ENCODE results near the gene HBA1. TPM values are rescaled to one million over a fixed set of nuclear protein-coding genes. Genes with fewer than 3 reads are reported as not detected.
"Not testable (repeated sequence)": the region's sequence is repeated elsewhere in the genome, so short reads cannot be mapped to it uniquely, and the experiment has no call there.

The HBA1 gene
- total and polyA plus RNA-seq, 2 of the 4 experiments (the other 2 are of a cell fraction), result 0.21 TPM; not detected in 1

GRCh38 chr16:170788-171187, 5.7 kb upstream of the HBA1 start:
- Histone ChIP-seq H3K4me2 (ENCODE audit: low read depth, low read length) (no peak overlapping the region), H3K27me3 (ENCODE audit: control insufficient read depth, insufficient read depth, low read length) (peaks cover 57% of the 10 kb centered on the region), H2AK5ac (ENCODE audit: low read depth, low read length) (no peak overlapping the region), H3K14ac (replicated peaks; ENCODE audit: low read depth, low read length) (no peak overlapping the region), H3K9ac (ENCODE audit: low read depth, low read length) (no peak overlapping the region), H3K79me1 (ENCODE audit: low read depth in 1 of 2, low read length in 2 of 2) (no peaks in the 10 kb centered on the region), H2BK5ac (ENCODE audit: low read depth, low read length, poor library complexity, severe bottlenecking) (no peak overlapping the region), H4K20me1 (ENCODE audit: insufficient read depth, low read length) (peaks cover 6% of the 10 kb centered on the region; the same call in 1 of the 2 replicates), H4K91ac (ENCODE audit: insufficient read depth, low read depth, low read length) (no peak overlapping the region), H3K4ac (ENCODE audit: low read depth, low read length) (no peak overlapping the region), H3K9me1 (ENCODE audit: insufficient read depth, low read length) (0 out of 2 replicates have a peak, but pooled peaks cover 4% of the 10 kb centered on the region), H3K56ac (ENCODE audit: extremely low read depth, insufficient read depth, low read length) (no peak overlapping the region), H3K27ac (ENCODE audit: insufficient read depth, low read length) (no peak overlapping the region), H3K36me3 (ENCODE audit: control insufficient read depth, insufficient read depth, low read length) (no peaks in the 10 kb centered on the region), H3K4me1 (ENCODE audit: control insufficient read depth, insufficient read depth, low read length) (no peaks in the 10 kb centered on the region), H3K4me3 (ENCODE audit: insufficient read depth, low read depth, low read length) (no peak overlapping the region), H3K23ac (ENCODE audit: low read depth, low read length) (no peak overlapping the region), H3K18ac (ENCODE audit: low read depth, low read length) (no peak overlapping the region), H2BK20ac (ENCODE audit: low read depth, low read length) (no peak overlapping the region), H3K9me3 (ENCODE audit: control insufficient read depth, insufficient read depth, low read length) (peaks cover 2% of the 10 kb centered on the region), H4K5ac (ENCODE audit: low read depth, low read length) (no peak overlapping the region), H2BK120ac (ENCODE audit: low read depth, low read length) (no peak overlapping the region), H2AFZ (replicated peaks; ENCODE audit: low read length, poor library complexity) (no peak overlapping the region), H2AK9ac (replicated peaks; ENCODE audit: low read depth, low read length, poor library complexity) (no peak overlapping the region), H4K8ac (ENCODE audit: low read depth in 2 of 2, low read length in 2 of 2) (no peak overlapping the region), H2BK15ac (ENCODE audit: low read depth, low read length) (no peak overlapping the region)
- no TSS peak for BruUV-seq (replicated peaks)
- in situ Hi-C loops (cut with MboI; ENCODE audit: low sequenced_read_pairs), result no loop called here
- ChIA-PET POLR2A (ENCODE audit: unreplicated experiment) (no interaction called here), CTCF (no interaction called here)
- intact Hi-C loops (cut with micrococcal nuclease), result no loop called here
- no peak for DNase-seq
- no peak for TF ChIP-seq MAFK (IDR thresholded peaks at IDR 0.05; ENCODE audit: low read depth, low read length)
- no peak for TF ChIP-seq POLR2A (IDR thresholded peaks at IDR 0.05; ENCODE audit: low read depth, low read length)
- TF ChIP-seq RAD21 (IDR thresholded peaks at IDR 0.05; ENCODE audit: low read length), result no peak
- TF ChIP-seq CTCF (conservative IDR thresholded peaks at IDR 0.05; ENCODE audit: low read depth, low read length), result no peak
- no peak for TF ChIP-seq MXI1 (IDR thresholded peaks at IDR 0.05; ENCODE audit: borderline replicate concordance, low read depth, low read length)
- no peak for TF ChIP-seq MAZ (IDR thresholded peaks at IDR 0.05; ENCODE audit: borderline replicate concordance, low read depth, low read length)
- TF ChIP-seq CEBPB (IDR thresholded peaks at IDR 0.05; ENCODE audit: low read depth, low read length), result no peak
- no peak for TF ChIP-seq NFE2L2 (IDR thresholded peaks at IDR 0.05; ENCODE audit: low read depth, low read length)
- dilution Hi-C loops (cut with HindIII; ENCODE audit: low sequenced_read_pairs, unreplicated experiment), result no loop called here
- no CpG with 5 or more reads among the region's 1 CpG for WGBS, 2 experiments (ENCODE audit: extremely low coverage in 2 of 2, insufficient read length in 1 of 2)
- no peak for ATAC-seq (ENCODE audit: low read depth)

- POLR2A ChIA-PET (ENCODE audit: unreplicated experiment), result not testable (repeated sequence)
Observed at GRCh38 chr16:172374-172941, 4.0 kb upstream of the HBA1 start, which contains the start of gene HBA2. Gene HBA2 (plus strand): TSS chr16:172876. CDS start chr16:172913, 37 bp downstream.

More at GRCh38 chr16:172374-172941, 4.0 kb upstream of the HBA1 start, which contains the start of gene HBA2:
- H3K56ac ChIP-seq (ENCODE audit: extremely low read depth, insufficient read depth, low read length); H4K91ac ChIP-seq (ENCODE audit: insufficient read depth, low read depth, low read length); H3K9ac ChIP-seq (ENCODE audit: low read depth, low read length); H2AFZ ChIP-seq (replicated peaks; ENCODE audit: low read length, poor library complexity); H2AK5ac ChIP-seq (ENCODE audit: low read depth, low read length); H3K14ac ChIP-seq (replicated peaks; ENCODE audit: low read depth, low read length); H3K4me3 ChIP-seq (ENCODE audit: insufficient read depth, low read depth, low read length); BruUV-seq (replicated peaks); H3K4ac ChIP-seq (ENCODE audit: low read depth, low read length); H3K27ac ChIP-seq (ENCODE audit: insufficient read depth, low read length); in situ Hi-C loops (cut with MboI; ENCODE audit: low sequenced_read_pairs); intact Hi-C loops (cut with micrococcal nuclease); DNase-seq; ATAC-seq (ENCODE audit: low read depth); H4K5ac ChIP-seq (ENCODE audit: low read depth, low read length); H2BK20ac ChIP-seq (ENCODE audit: low read depth, low read length); H2BK120ac ChIP-seq (ENCODE audit: low read depth, low read length); H3K9me1 ChIP-seq (ENCODE audit: insufficient read depth, low read length); dilution Hi-C loops (cut with HindIII; ENCODE audit: low sequenced_read_pairs, unreplicated experiment); H2BK5ac ChIP-seq (ENCODE audit: low read depth, low read length, poor library complexity, severe bottlenecking); H4K8ac ChIP-seq (ENCODE audit: low read depth in 2 of 2, low read length in 2 of 2); H3K4me1 ChIP-seq (ENCODE audit: control insufficient read depth, insufficient read depth, low read length); H3K9me3 ChIP-seq (ENCODE audit: control insufficient read depth, insufficient read depth, low read length); H3K79me1 ChIP-seq (ENCODE audit: low read depth in 1 of 2, low read length in 2 of 2); H3K4me2 ChIP-seq (ENCODE audit: low read depth, low read length); H2AK9ac ChIP-seq (replicated peaks; ENCODE audit: low read depth, low read length, poor library complexity); H2BK15ac ChIP-seq (ENCODE audit: low read depth, low read length); CTCF ChIA-PET; H3K23ac ChIP-seq (ENCODE audit: low read depth, low read length); H3K18ac ChIP-seq (ENCODE audit: low read depth, low read length); H4K20me1 ChIP-seq (ENCODE audit: insufficient read depth, low read length); H3K36me3 ChIP-seq (ENCODE audit: control insufficient read depth, insufficient read depth, low read length): not testable (repeated sequence)
- no CpG with 5 or more reads among the region's 74 CpGs for WGBS, 2 experiments (ENCODE audit: extremely low coverage in 2 of 2, insufficient read length in 1 of 2)
- peaks cover 45% of the 10 kb centered on the region for H3K27me3 ChIP-seq (ENCODE audit: control insufficient read depth, insufficient read depth, low read length)
